Tibial artery (tissue), 4 donors: ENCODE data around the gene OVAAL.

Source experiments
- DNase-seq, 2 donors: peaks; one replicate each; pipeline ENCODE4 v3.0.0-alpha.2; 2019
- H3K27ac ChIP-seq, 2 donors: fragments of 200-600 bp; sonication (generic) in 1 of 2; 1 replicate in 1 of 2; 2 replicates in 1 of 2; pipeline ENCODE4 v1.5.1; 2018 to 2019; ENCODE audit warnings: mild to moderate bottlenecking in 1 of 2
- H3K27me3 ChIP-seq, 2 donors: fragments of 200-600 bp; sonication (generic) in 1 of 2; one replicate each; pipeline versions ENCODE4 v1.5.1 to v1.6.0; 2016 to 2019
- H3K36me3 ChIP-seq, 3 donors: fragments of 200-600 bp; sonication (generic) in 2 of 3; one replicate each; pipeline ENCODE4 v1.5.1; 2016 to 2019; ENCODE audit warnings: mild to moderate bottlenecking in 2 of 3
- H3K4me1 ChIP-seq, 4 donors: fragments of 200-600 bp; sonication (generic) in 2 of 4; 1 replicate in 3 of 4; 2 replicates in 1 of 4; pipeline ENCODE4 v1.5.1; 2016 to 2019
- H3K4me3 ChIP-seq, 2 donors: fragments of 200-600 bp; sonication (generic) in 1 of 2; 1 replicate in 1 of 2; 2 replicates in 1 of 2; pipeline ENCODE4 v1.5.1; 2018 to 2019; ENCODE audit warnings: mild to moderate bottlenecking in 2 of 2
- H3K9me3 ChIP-seq, 3 donors: fragments of 200-600 bp; sonication (generic) in 1 of 3; one replicate each; pipeline ENCODE4 v1.5.1; 2016 to 2019
- CTCF ChIP-seq, 2 experiments: fragments of 200-600 bp in 1 of 2; fragments of 450-650 bp in 1 of 2; IDR thresholded peaks; one replicate each; pipeline ENCODE4 v1.5.1; 2017 to 2019; ENCODE audit warnings: antibody characterized with exemption in 2 of 2, mild to moderate bottlenecking in 1 of 2, moderate library complexity in 1 of 2
- intact Hi-C: fragments of 100-400 bp; cut with DNase I; formaldehyde crosslinking; loops from one replicate; pipeline ENCODE4 v1.15.0; 2023; ENCODE audit warnings: low total_unique reads

The OVAAL gene

GRCh38 chr1:180571832-180572636 is 13.3 kb downstream of the OVAAL start:
- no peaks in the 10 kb centered on the region for H3K27me3 ChIP-seq
- no peak overlapping the region for H3K4me3 ChIP-seq
- peaks cover 0 to 11% (median 2%) of the 10 kb centered on the region in 4 donors for H3K4me1 ChIP-seq
- no peak for DNase-seq
- intact Hi-C loops, result no loop called here
- H3K27ac ChIP-seq, result no peak overlapping the region
- H3K36me3 ChIP-seq, result no peaks in the 10 kb centered on the region
- no peak for TF ChIP-seq CTCF (IDR thresholded peaks at IDR 0.05)
- no peaks in the 10 kb centered on the region for H3K9me3 ChIP-seq

GRCh38 chr1:180572760-180573159 is 14.0 kb downstream of the OVAAL start:
- no peaks in the 10 kb centered on the region for H3K27me3 ChIP-seq
- H3K4me3 ChIP-seq, result no peak overlapping the region
- TF ChIP-seq CTCF (IDR thresholded peaks at IDR 0.05), result no peak
- H3K36me3 ChIP-seq, result no peaks in the 10 kb centered on the region
- no peak overlapping the region for H3K27ac ChIP-seq
- peaks cover 0 to 11% (median 2%) of the 10 kb centered on the region in 4 donors for H3K4me1 ChIP-seq
- DNase-seq, result no peak
- intact Hi-C loops, result no loop called here
- H3K9me3 ChIP-seq, result no peaks in the 10 kb centered on the region

- no peak for TF ChIP-seq CTCF (IDR thresholded peaks at IDR 0.05)
- intact Hi-C loops, result no loop called here
- H3K36me3 ChIP-seq, result no peaks in the 10 kb centered on the region
- H3K27me3 ChIP-seq, result no peaks in the 10 kb centered on the region
- H3K9me3 ChIP-seq, result no peaks in the 10 kb centered on the region
- H3K4me1 ChIP-seq, result peaks cover 0 to 11% (median 2%) of the 10 kb centered on the region in 4 donors
- no peak for DNase-seq
- no peak overlapping the region for H3K4me3 ChIP-seq
- H3K27ac ChIP-seq, result no peak overlapping the region
Observed at GRCh38 chr1:180574031-180574713, 15.4 kb downstream of the OVAAL start.

- Histone ChIP-seq H3K27me3 (no peaks in the 10 kb centered on the region), H3K4me3 (no peak overlapping the region), H3K36me3 (no peaks in the 10 kb centered on the region), H3K9me3 (no peaks in the 10 kb centered on the region), H3K27ac (no peak overlapping the region), H3K4me1 (peaks cover 0 to 3% (median 2%) of the 10 kb centered on the region in 4 donors)
- DNase-seq, result no peak
- no peak for TF ChIP-seq CTCF (IDR thresholded peaks at IDR 0.05)
- intact Hi-C loops, result no loop called here
Observed at GRCh38 chr1:180577361-180577760, 18.6 kb downstream of the OVAAL start.

GRCh38 chr1:180579961-180580611 is 21.3 kb downstream of the OVAAL start:
- Histone ChIP-seq H3K9me3 (no peaks in the 10 kb centered on the region), H3K27ac (no peak overlapping the region), H3K27me3 (no peaks in the 10 kb centered on the region), H3K36me3 (no peaks in the 10 kb centered on the region), H3K4me1 (peaks cover 0 to 2% (median 0%) of the 10 kb centered on the region in 4 donors), H3K4me3 (no peak overlapping the region)
- intact Hi-C loops, result no loop called here
- TF ChIP-seq CTCF (IDR thresholded peaks at IDR 0.05), result no peak
- no peak for DNase-seq
